DND-41 (cell line): ENCODE measurements around the gene TMEM252.

Experiments
- ATAC-seq: fragments of 200-7000 bp; cut with Tn5 transposase; 3 replicates; pipeline ENCODE4 v1.9.1; 2021; ENCODE audit warnings: low read depth; ENCODE audit not compliant: insufficient read depth
- DNase-seq: peaks from one replicate; pipeline ENCODE4 v3.0.0-alpha.2; 2020
- H2AFZ ChIP-seq: 2 replicates; pipeline ENCODE4 v1.6.0; 2012; ENCODE audit warnings: low read depth, low read length
- H3K27ac ChIP-seq: 2 replicates; pipeline ENCODE4 v1.5.1; 2012; ENCODE audit warnings: low read length, inconsistent platforms
- H3K27me3 ChIP-seq: fragments of 200-600 bp; sonication (generic); 2 replicates; pipeline ENCODE4 v1.6.0; 2012; ENCODE audit warnings: low read length, mild to moderate bottlenecking, inconsistent platforms; ENCODE audit not compliant: insufficient read depth, poor library complexity
- H3K36me3 ChIP-seq: 2 replicates; pipeline ENCODE4 v1.5.1; 2012; ENCODE audit warnings: low read length, inconsistent platforms; ENCODE audit not compliant: insufficient read depth
- H3K4me1 ChIP-seq: 2 replicates; pipeline ENCODE4 v1.5.1; 2012; ENCODE audit warnings: mild to moderate bottlenecking, low read length; ENCODE audit not compliant: insufficient read depth
- H3K4me2 ChIP-seq: 2 replicates; pipeline ENCODE4 v1.6.0; 2012; ENCODE audit warnings: mild to moderate bottlenecking, moderate library complexity, low read length, inconsistent platforms; ENCODE audit not compliant: insufficient read depth
- H3K4me3 ChIP-seq, 2 experiments: fragments of 200-600 bp in 1 of 2; shearing (Covaris generic) in 1 of 2; 2 replicates each; pipeline ENCODE4 v1.5.1; 2012 to 2016; ENCODE audit warnings: inconsistent platforms in 2 of 2, low read length in 2 of 2, mild to moderate bottlenecking in 2 of 2, low read depth in 1 of 2, moderate library complexity in 1 of 2
- H3K79me2 ChIP-seq: 2 replicates; pipeline ENCODE4 v1.6.0; 2012; ENCODE audit warnings: low read length, inconsistent platforms; ENCODE audit not compliant: insufficient read depth
- H3K9ac ChIP-seq: 2 replicates; pipeline ENCODE4 v1.6.0; 2012; ENCODE audit warnings: low read depth, mild to moderate bottlenecking, inconsistent platforms, low read length, moderate library complexity
- H3K9me3 ChIP-seq: 2 replicates; pipeline ENCODE4 v1.5.1; 2012; ENCODE audit warnings: low read length, moderate library complexity, mild to moderate bottlenecking, inconsistent platforms; ENCODE audit not compliant: insufficient read depth, severe bottlenecking
- H4K20me1 ChIP-seq: 2 replicates; pipeline ENCODE4 v1.6.0; 2012; ENCODE audit warnings: low read length; ENCODE audit not compliant: insufficient read depth
- CTCF ChIP-seq: IDR thresholded peaks from 2 replicates; pipeline ENCODE4 v1.5.1; 2012; ENCODE audit warnings: borderline replicate concordance, low read length, moderate library complexity, mild to moderate bottlenecking; ENCODE audit not compliant: poor library complexity, severe bottlenecking; ENCODE audit errors: extremely low read depth
- EZH2 ChIP-seq: IDR thresholded peaks from 3 replicates; pipeline ENCODE4 v1.6.1; 2012; ENCODE audit warnings: borderline replicate concordance, low read depth, mild to moderate bottlenecking, moderate library complexity, low read length, inconsistent platforms; ENCODE audit not compliant: severe bottlenecking

TMEM252 gene

GRCh38 chr9:68522131-68522530 is 18.6 kb downstream of the TMEM252 start:
- TF ChIP-seq CTCF (no peak), EZH2 (no peak)
- no peaks in the 10 kb centered on the region for H3K36me3 ChIP-seq
- no peak overlapping the region for H2AFZ ChIP-seq
- H3K9ac ChIP-seq = no peak overlapping the region
- no peak for DNase-seq
- no peaks in the 10 kb centered on the region for H4K20me1 ChIP-seq
- H3K27me3 ChIP-seq = no peaks in the 10 kb centered on the region
- no peak overlapping the region for H3K27ac ChIP-seq
- no peaks in the 10 kb centered on the region for H3K4me1 ChIP-seq
- no peak overlapping the region for H3K4me2 ChIP-seq
- H3K4me3 ChIP-seq = no peak overlapping the region
- H3K79me2 ChIP-seq = no peaks in the 10 kb centered on the region
- H3K9me3 ChIP-seq = peaks cover 3% of the 10 kb centered on the region
- no peak for ATAC-seq

- Histone ChIP-seq H3K27me3 (no peaks in the 10 kb centered on the region), H3K36me3 (no peaks in the 10 kb centered on the region), H3K9me3 (peaks cover 3% of the 10 kb centered on the region), H3K4me3 (no peak overlapping the region), H4K20me1 (no peaks in the 10 kb centered on the region), H3K4me1 (no peaks in the 10 kb centered on the region), H3K9ac (no peak overlapping the region), H3K27ac (no peak overlapping the region), H2AFZ (no peak overlapping the region), H3K4me2 (no peak overlapping the region), H3K79me2 (no peaks in the 10 kb centered on the region)
- DNase-seq (no peak), ATAC-seq (no peak)
- TF ChIP-seq CTCF (no peak), EZH2 (no peak)
Measured at GRCh38 chr9:68515326-68516017, 25.2 kb downstream of the TMEM252 start.

- Histone ChIP-seq H3K36me3 (no peaks in the 10 kb centered on the region), H3K27me3 (no peaks in the 10 kb centered on the region), H3K4me1 (no peaks in the 10 kb centered on the region), H3K9me3 (peaks cover 3% of the 10 kb centered on the region), H3K79me2 (no peaks in the 10 kb centered on the region), H3K27ac (no peak overlapping the region), H3K9ac (no peak overlapping the region), H3K4me2 (no peak overlapping the region), H4K20me1 (no peaks in the 10 kb centered on the region), H2AFZ (no peak overlapping the region), H3K4me3 (no peak overlapping the region)
- TF ChIP-seq CTCF (no peak), EZH2 (no peak)
- ATAC-seq (no peak), DNase-seq (no peak)
Measured at GRCh38 chr9:68513981-68514380, 26.7 kb downstream of the TMEM252 start.

- no peaks in the 10 kb centered on the region for H4K20me1 ChIP-seq
- no peak overlapping the region for H3K4me2 ChIP-seq
- H3K27me3 ChIP-seq = no peaks in the 10 kb centered on the region
Measured at GRCh38 chr9:68513385-68513784, 27.3 kb downstream of the TMEM252 start.

More at GRCh38 chr9:68513385-68513784, 27.3 kb downstream of the TMEM252 start:
- Histone ChIP-seq H3K9me3 (peaks cover 3% of the 10 kb centered on the region), H3K79me2 (no peaks in the 10 kb centered on the region), H3K36me3 (no peaks in the 10 kb centered on the region), H3K4me3 (no peak overlapping the region), H2AFZ (no peak overlapping the region), H3K9ac (no peak overlapping the region), H3K27ac (no peak overlapping the region), H3K4me1 (no peaks in the 10 kb centered on the region)
- no peak for DNase-seq
- TF ChIP-seq CTCF (no peak), EZH2 (no peak)
- no peak for ATAC-seq
